ENCODE results near the gene MORC4.

Gene MORC4

GRCh38 chrX:106952089-106952488 is 47.9 kb downstream of the MORC4 start:
- no peak for DNase-seq

GRCh38 chrX:106951230-106951629 is 48.8 kb downstream of the MORC4 start:
- DNase-seq = no peak

GRCh38 chrX:106950381-106950780 is 49.6 kb downstream of the MORC4 start:
- DNase-seq = no peak

- no peak for DNase-seq
Measured at GRCh38 chrX:106949366-106949765, 50.6 kb downstream of the MORC4 start.

- DNase-seq = no peak
Measured at GRCh38 chrX:106948641-106949040, 51.4 kb downstream of the MORC4 start.

- DNase-seq = no peak
Measured at GRCh38 chrX:106946464-106946863, 53.5 kb downstream of the MORC4 start.

- DNase-seq = no peak
Measured at GRCh38 chrX:106940068-106940467, 59.9 kb downstream of the MORC4 start.

GRCh38 chrX:106939566-106939965 is 60.4 kb downstream of the MORC4 start:
- no peak for DNase-seq

- no peak for DNase-seq
Measured at GRCh38 chrX:106936246-106936645, 63.8 kb downstream of the MORC4 start.

- no peak for DNase-seq
Measured at GRCh38 chrX:106935175-106935574, 64.8 kb downstream of the MORC4 start.

GRCh38 chrX:106933538-106933961 is 66.5 kb downstream of the MORC4 start:
- DNase-seq = peak; percentile 17

GRCh38 chrX:106932960-106933537 is 67.0 kb downstream of the MORC4 start:
- no peak for DNase-seq

- no peak for DNase-seq
Measured at GRCh38 chrX:106932492-106932923, 67.5 kb downstream of the MORC4 start.

- no peak for DNase-seq
Measured at GRCh38 chrX:106931831-106932491, 68.1 kb downstream of the MORC4 start.

- DNase-seq = no peak
Measured at GRCh38 chrX:106928227-106928626, 71.8 kb downstream of the MORC4 start.

GRCh38 chrX:106927700-106928099 is 72.3 kb downstream of the MORC4 start:
- DNase-seq = no peak

- DNase-seq = no peak
Measured at GRCh38 chrX:106927023-106927422, 73.0 kb downstream of the MORC4 start.

GRCh38 chrX:106921637-106922036 is 78.4 kb downstream of the MORC4 start:
- no peak for DNase-seq

GRCh38 chrX:106919932-106920452 is 80.0 kb downstream of the MORC4 start, which contains the start of gene CLDN2:
Gene CLDN2, plus strand, starts transcription at chrX:106920402. Its CDS starts 7,827 bp downstream, at chrX:106928229.
- DNase-seq = no peak

- peak; percentile 85 for DNase-seq
Measured at GRCh38 chrX:106917830-106918500, 82.0 kb downstream of the MORC4 start.

GRCh38 chrX:106912864-106913263 is 87.1 kb downstream of the MORC4 start:
- no peak for DNase-seq

GRCh38 chrX:106906361-106906760 is 93.7 kb downstream of the MORC4 start:
- no peak for DNase-seq

GRCh38 chrX:106905064-106905708 is 94.8 kb downstream of the MORC4 start:
- no peak for DNase-seq

Measured in hematopoietic multipotent progenitor cell treated with erythropoietin and hydrocortisone succinate and interleukin-3 and kit ligand, for 8 days (in vitro differentiated cells).